Suprapubic skin (tissue), 4 donors: ENCODE results near the gene RXRB. TPM values are rescaled to one million over a fixed set of nuclear protein-coding genes. Genes with fewer than 3 reads are reported as not detected.

Experiments used
- DNase-seq, 2 donors: peaks; one replicate each; pipeline ENCODE4 v3.0.0-alpha.2; 2019; ENCODE audit warnings: low spot score in 2 of 2
- H3K27ac ChIP-seq: fragments of 200-600 bp; sonication (generic); one replicate; pipeline ENCODE4 v1.5.1; 2019
- H3K27me3 ChIP-seq: fragments of 200-600 bp; sonication (generic); one replicate; pipeline ENCODE4 v1.5.1; 2019
- H3K36me3 ChIP-seq: fragments of 200-600 bp; sonication (generic); one replicate; pipeline ENCODE4 v1.5.1; 2019
- H3K4me1 ChIP-seq: fragments of 200-600 bp; sonication (generic); one replicate; pipeline ENCODE4 v1.5.1; 2019
- H3K4me3 ChIP-seq: fragments of 200-600 bp; sonication (generic); one replicate; pipeline ENCODE4 v1.5.1; 2019; ENCODE audit warnings: mild to moderate bottlenecking
- H3K9me3 ChIP-seq: fragments of 200-600 bp; sonication (generic); one replicate; pipeline ENCODE4 v1.5.1; 2019
- CTCF ChIP-seq, 2 donors: fragments of 200-600 bp in 1 of 2; fragments of 450-650 bp in 1 of 2; sonication (generic) in 1 of 2; IDR thresholded peaks; one replicate each; pipeline ENCODE4 v1.5.1; 2016 to 2019; ENCODE audit warnings: antibody characterized with exemption in 2 of 2, mild to moderate bottlenecking in 1 of 2, moderate library complexity in 1 of 2
- EP300 ChIP-seq: sonication (generic); formaldehyde crosslinking; IDR thresholded peaks from one replicate; pipeline ENCODE4 v1.6.1; 2017; ENCODE audit warnings: antibody characterized with exemption
- POLR2A ChIP-seq, 2 donors: fragments of 450-650 bp; IDR thresholded peaks; one replicate each; pipeline ENCODE4 v1.6.1; 2017; ENCODE audit warnings: antibody characterized with exemption in 2 of 2, mild to moderate bottlenecking in 2 of 2, moderate library complexity in 2 of 2
- POLR2AphosphoS5 ChIP-seq, 3 donors: sonication (generic); formaldehyde crosslinking; IDR thresholded peaks; one replicate each; pipeline ENCODE4 v1.6.1; 2017; ENCODE audit warnings: antibody characterized with exemption in 3 of 3
- WGBS: methylation state at CpG from one replicate; pipeline ENCODE4 v1.1.5; 2018; 5-methylcytosine and 5-hydroxymethylcytosine counted together
- total RNA-seq, 4 donors: library from RNA; depleted of rRNA; stranded (reverse); fragments of >200 nt; gene quantifications; one replicate each; pipeline ENCODE4 v1.1.0, GENCODE V29; 2016

Gene RXRB
- total RNA-seq, 4 donors from 2014 or later: 18.6 to 47.9 (median 26.9) TPM

DNA sequence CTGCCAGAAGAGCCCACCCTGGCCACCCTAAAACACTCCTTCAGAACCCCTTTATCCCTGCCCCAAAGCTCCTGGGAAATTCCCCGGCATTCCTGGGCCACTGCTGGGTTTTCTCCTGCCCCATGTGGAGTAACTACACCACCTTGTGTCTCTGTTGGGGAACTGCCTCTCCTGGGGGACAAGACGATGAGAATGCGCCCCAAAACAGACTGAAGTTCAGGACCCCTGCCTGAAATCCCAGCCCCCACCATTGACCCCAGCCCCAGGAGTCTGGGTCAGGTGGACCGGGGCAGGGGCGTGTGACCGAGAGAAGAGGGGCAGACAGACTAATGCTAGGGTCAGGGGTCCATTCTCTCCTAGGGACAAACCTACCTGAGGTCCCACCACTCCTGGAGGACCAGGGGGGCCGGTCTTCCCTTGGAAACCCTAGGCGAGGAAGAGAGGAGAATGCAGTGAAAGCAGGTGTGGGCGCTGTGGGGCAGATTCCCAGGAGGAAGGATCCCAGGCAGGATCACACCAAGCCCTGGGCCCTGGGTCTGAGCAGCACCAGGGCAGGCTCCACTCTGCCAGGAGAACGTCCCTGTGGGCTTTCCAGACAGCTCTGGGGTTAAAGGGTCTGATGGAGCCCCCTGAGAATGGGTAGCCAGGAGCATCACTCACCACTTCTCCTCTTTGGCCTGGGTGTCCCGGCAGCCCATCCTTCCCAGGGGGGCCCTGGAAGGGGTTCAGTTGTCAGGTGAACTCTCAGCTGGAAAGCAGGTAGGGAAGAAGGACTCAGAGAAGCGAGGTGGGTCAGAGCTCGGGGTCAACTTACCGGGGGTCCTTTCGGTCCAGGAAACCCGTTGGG, 27.6 kb downstream of the RXRB start:
- Histone ChIP-seq H3K27ac (no peak overlapping the region), H3K9me3 (no peaks in the 10 kb centered on the region), H3K27me3 (no peaks in the 10 kb centered on the region), H3K36me3 (no peaks in the 10 kb centered on the region), H3K4me1 (no peaks in the 10 kb centered on the region), H3K4me3 (no peak overlapping the region)
- 72% methylated on average over 16 of the region's 16 CpGs for WGBS
- peak; percentile 40 to 62 for TF ChIP-seq CTCF (IDR thresholded peaks at IDR 0.05)
- no peak for TF ChIP-seq EP300
- no peak for DNase-seq

GRCh38 chr6:33171880-33172687, 28.4 kb downstream of the RXRB start:
- H3K27ac ChIP-seq: no peak overlapping the region
- DNase-seq: no peak
- WGBS: 66% methylated on average over 8 of the region's 8 CpGs

GRCh38 chr6:33171016-33171879, 29.2 kb downstream of the RXRB start:
- H3K4me1 ChIP-seq: no peaks in the 10 kb centered on the region
- DNase-seq: no peak

More at GRCh38 chr6:33171880-33172687, 28.4 kb downstream of the RXRB start:
- Histone ChIP-seq H3K36me3 (no peaks in the 10 kb centered on the region), H3K27me3 (no peaks in the 10 kb centered on the region), H3K4me3 (no peak overlapping the region), H3K4me1 (no peaks in the 10 kb centered on the region), H3K9me3 (no peaks in the 10 kb centered on the region)
- TF ChIP-seq POLR2AphosphoS5 (IDR thresholded peaks at IDR 0.05): no peak
- TF ChIP-seq CTCF (IDR thresholded peaks at IDR 0.05): no peak
- no peak for TF ChIP-seq POLR2A (IDR thresholded peaks at IDR 0.05)
- no peak for TF ChIP-seq EP300

GRCh38 chr6:33170176-33171015, 30.1 kb downstream of the RXRB start:
- no peak for DNase-seq
- H3K27ac ChIP-seq: no peak overlapping the region
- TF ChIP-seq POLR2AphosphoS5 (IDR thresholded peaks at IDR 0.05): no peak
- no peak for TF ChIP-seq EP300
- no peak for TF ChIP-seq CTCF (IDR thresholded peaks at IDR 0.05)
- no peak for TF ChIP-seq POLR2A (IDR thresholded peaks at IDR 0.05)
- H3K36me3 ChIP-seq: no peaks in the 10 kb centered on the region
- WGBS: 86% methylated on average over 9 of the region's 9 CpGs
- no peaks in the 10 kb centered on the region for H3K27me3 ChIP-seq
- no peaks in the 10 kb centered on the region for H3K4me1 ChIP-seq
- no peak overlapping the region for H3K4me3 ChIP-seq
- no peaks in the 10 kb centered on the region for H3K9me3 ChIP-seq

More at GRCh38 chr6:33171016-33171879, 29.2 kb downstream of the RXRB start:
- no peaks in the 10 kb centered on the region for H3K9me3 ChIP-seq
- no peaks in the 10 kb centered on the region for H3K36me3 ChIP-seq
- no peaks in the 10 kb centered on the region for H3K27me3 ChIP-seq
- no peak overlapping the region for H3K4me3 ChIP-seq
- TF ChIP-seq POLR2AphosphoS5 (IDR thresholded peaks at IDR 0.05) (no peak), CTCF (IDR thresholded peaks at IDR 0.05) (no peak), EP300 (no peak), POLR2A (IDR thresholded peaks at IDR 0.05) (no peak)
- 79% methylated on average over 11 of the region's 11 CpGs for WGBS
- H3K27ac ChIP-seq: no peak overlapping the region
